ENCODE results near the gene RPTOR.
A peak's percentile ranks its signal among the peaks of the same experiment; 100 is the strongest.

Gene RPTOR

DNA sequence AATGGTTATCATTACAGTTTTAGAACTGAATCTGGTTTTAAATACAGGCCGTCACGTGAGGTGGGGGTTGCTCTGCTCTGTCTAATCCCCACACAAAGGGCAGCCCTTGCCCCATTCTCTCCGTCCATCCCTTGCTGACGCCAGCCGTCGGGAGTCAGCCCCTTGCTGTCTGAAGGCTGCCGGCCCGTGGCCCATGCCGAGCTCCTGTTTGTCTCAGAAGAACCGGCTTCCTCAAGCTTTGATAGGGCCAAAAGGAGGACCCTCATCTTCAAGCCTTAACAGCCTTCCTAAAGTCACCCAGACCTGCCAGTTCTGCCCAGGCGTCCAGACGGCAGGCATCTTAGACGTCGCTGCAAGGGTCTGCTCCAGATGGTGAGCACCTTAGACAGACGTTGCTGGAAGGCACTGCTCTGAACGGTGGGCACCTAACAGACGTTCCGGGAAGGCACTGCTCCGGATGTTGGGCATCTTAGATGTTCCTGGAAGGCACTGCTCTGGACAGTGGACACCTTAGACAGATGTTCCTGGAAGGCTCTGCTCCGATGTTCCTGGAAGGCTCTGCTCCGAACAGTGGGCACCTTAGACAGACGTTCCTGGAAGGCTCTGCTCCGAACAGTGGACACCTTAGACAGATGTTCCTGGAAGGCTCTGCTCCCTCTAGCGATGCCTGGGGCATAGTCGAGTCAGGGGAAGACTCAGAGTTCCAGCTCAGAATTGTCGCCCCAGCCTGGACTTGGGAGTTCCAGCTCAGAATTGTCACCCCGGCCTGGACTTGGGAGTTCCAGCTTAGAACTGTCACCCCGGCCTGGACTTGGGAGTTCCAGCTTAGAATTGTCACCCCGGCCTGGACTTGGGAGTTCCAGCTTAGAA lies 411.9 kb downstream of the RPTOR start:
- no peak for DNase-seq

DNA sequence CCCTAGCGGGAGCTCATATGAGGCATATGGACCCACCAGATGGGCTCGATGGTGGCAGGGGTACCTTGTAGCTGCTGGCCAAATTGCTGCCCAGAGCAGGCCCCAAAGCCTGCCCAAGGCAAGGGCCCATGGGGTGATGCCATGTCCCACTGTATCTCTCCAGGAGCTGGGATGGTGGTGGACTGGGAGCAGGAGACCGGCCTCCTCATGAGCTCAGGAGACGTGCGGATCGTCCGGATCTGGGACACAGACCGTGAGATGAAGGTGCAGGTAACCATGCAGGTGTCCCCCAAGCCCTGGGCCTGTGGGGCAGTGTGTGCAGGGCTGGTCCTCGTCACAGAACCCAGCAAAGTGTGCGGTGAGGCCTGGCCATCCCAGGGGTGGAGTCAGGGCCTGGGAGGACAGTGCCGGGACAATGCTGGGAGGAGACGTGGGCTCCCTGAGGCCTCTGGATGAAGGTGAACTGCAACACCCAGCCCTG lies 412.9 kb downstream of the RPTOR start:
- no peak for DNase-seq

- DNase-seq: no peak
Measured at GRCh38 chr17:80959330-80960036, 414.8 kb downstream of the RPTOR start.

DNA sequence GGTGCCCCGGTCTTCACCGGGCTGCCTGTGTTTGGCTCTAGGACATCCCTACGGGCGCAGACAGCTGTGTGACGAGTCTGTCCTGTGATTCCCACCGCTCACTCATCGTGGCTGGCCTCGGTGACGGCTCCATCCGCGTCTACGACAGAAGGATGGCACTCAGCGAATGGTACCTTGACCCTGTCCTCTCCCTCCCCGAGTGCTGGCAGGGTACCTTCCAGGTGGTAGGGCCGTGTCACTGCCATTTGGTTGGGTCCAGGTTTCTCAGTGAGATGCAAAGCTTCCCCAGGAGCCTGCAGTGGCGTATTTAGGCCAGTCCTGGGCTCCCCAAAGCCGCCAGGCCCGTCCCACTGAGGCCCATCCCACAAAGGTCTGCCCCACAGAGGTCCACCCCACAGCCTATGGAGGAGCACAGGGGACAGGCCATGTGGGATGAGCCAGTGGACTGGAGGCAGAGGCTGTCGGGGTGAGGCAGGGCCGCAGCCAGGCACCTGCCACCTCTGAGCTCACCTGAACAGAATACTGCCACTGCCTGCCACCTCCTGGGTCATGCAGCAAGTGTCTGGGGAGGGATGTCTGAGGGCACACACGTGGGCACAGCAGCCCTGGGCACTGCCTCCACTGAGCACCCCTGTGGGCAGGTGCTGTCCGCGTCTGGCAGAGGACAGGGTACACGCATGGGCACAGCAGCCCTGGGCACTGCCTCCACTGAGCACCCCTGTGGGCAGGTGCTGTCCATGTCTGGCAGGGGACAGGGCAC lies 415.6 kb downstream of the RPTOR start:
- DNase-seq: no peak

GRCh38 chr17:80960797-80961452 lies 416.3 kb downstream of the RPTOR start:
- DNase-seq: no peak

GRCh38 chr17:80961541-80962330 lies 417.1 kb downstream of the RPTOR start:
- no peak for DNase-seq

DNA sequence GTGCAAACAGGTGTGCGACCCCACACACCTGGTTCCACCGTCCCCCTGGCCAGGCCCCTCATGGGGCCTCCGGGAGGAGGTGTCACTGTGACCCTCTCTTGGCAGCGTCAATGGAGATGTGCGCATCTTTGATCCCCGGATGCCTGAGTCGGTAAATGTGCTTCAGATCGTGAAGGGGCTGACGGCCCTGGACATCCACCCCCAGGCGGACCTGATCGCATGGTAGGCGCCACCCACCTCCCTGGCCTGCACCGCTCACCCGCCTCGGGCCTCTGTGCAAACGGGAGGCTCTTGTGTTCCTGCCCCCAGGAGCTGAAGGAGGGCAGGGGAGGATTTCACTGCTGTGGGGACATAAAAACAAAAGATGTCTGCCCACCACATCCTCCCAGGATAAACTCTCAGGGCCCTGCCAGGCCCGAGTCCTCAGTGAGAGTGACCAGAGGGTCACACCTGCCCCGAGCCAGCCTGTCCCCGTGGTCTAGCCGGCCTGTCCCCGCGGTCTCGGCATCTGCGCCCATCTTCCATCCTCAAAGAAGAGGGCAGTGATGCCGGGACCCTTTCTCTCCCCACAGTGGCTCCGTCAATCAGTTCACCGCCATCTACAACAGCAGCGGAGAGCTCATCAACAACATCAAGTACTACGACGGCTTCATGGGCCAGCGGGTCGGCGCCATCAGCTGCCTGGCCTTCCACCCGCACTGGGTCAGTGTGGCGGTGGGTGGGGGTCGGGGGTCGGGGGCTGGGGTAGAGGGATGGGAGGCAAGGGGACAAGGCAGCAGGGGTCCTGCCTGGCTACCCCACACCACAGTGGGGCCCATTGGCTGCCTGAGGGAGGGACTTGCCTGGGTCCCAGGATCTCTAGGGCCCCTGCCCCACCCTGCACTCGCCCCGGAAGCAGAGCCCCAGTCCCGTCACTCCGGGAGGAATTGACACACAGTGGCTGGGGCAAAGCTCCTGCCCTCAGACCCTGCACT lies 418.0 kb downstream of the RPTOR start:
- DNase-seq: no peak

- no peak for DNase-seq
Measured at GRCh38 chr17:80963812-80964543, 419.3 kb downstream of the RPTOR start.

GRCh38 chr17:80964544-80964856 lies 419.9 kb downstream of the RPTOR start:
- no peak for DNase-seq

GRCh38 chr17:80964859-80965580 lies 420.4 kb downstream of the RPTOR start:
- DNase-seq: no peak

DNA sequence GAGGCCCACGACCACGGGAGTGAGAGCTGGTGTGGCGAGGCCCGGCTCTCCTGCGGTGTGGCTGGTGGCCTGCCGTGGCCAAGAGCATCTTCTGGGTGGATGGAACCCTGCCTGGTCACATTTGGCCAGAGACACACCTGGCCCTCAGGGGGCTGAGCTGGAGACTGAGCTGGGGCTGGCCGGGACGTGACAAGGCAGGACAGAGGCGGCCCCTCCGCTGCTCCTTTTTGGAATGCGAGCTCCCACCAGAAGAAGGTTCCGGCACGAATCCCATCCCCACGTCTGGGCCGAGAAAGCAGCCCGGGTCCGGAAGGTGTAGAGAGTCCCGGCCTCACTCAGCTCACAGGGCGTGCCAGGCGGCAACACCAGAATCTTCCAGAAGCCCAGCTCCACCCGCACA lies 421.0 kb downstream of the RPTOR start:
- no peak for DNase-seq

DNA sequence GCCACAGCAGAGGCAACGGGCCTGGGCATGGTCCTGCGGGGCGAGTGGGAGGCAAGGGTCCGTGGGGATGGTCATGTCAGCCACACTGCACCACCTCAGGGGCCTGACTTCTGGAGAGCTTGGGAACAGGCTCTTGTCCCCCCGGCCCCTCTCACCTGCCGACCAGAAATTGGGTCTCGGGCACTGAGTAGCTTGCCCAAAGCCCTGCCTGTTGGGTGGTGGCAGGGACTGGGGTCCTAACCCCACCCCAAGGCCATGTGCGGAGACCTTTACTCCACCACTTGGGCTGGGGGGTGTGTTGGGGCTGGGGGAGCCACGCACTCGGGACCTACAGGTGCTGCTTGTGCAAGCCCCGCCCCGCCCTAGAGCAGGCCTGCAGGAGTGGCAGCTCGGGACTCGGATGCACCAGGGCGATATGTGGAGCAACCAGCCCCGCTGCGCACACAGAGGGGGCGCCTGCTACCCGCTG lies 422.8 kb downstream of the RPTOR start:
- DNase-seq: no peak

- no peak for DNase-seq
Measured at GRCh38 chr17:80968602-80969029, 424.0 kb downstream of the RPTOR start.

DNA sequence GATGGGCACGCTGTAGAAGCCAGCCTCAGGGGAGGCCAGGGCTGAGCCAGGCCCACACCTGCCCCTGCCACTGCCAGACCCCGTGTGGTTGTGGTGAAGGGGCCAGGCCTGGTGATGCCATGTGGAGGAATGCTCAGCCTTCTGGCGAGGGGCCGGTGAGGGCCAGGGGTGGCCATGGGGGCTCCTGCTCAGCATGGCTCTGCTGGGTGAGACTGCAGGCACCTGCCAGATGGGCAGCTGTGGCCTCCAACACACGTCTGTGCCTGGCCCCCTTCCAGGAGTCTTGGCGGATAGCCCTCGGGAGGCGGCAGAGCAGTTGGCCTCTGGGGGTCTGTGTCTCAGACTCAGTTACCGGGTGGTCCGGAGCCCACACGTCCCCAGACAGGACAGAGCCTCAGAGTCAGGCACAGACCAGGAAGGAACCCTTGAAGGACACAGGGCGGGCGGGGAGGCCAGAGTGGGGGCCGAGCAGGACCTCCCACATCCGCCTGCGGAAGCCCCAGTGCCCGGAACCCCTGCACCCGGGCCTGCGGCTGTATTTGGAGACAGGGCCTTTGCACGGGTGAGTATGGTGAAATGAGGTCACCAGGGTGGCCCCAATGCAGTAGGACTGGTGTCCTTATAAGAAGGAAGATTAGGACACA lies 424.5 kb downstream of the RPTOR start:
- no peak for DNase-seq

GRCh38 chr17:80969674-80970043 lies 425.0 kb downstream of the RPTOR start:
- no peak for DNase-seq

GRCh38 chr17:80970044-80970761 lies 425.6 kb downstream of the RPTOR start:
- DNase-seq: peak; percentile 50

GRCh38 chr17:80970762-80971703 lies 426.4 kb downstream of the RPTOR start:
- DNase-seq: no peak
